ENCODE results near the gene CLCNKB. TPM values are rescaled to one million over a fixed set of nuclear protein-coding genes. Genes with fewer than 3 reads are reported as not detected.

Gene CLCNKB
- total and polyA plus RNA-seq, 2 of the 13 experiments (the other 11 are each of a cell fraction or from before 2014, with no cell fraction given) = 0.04 TPM; not detected in 1

DNA sequence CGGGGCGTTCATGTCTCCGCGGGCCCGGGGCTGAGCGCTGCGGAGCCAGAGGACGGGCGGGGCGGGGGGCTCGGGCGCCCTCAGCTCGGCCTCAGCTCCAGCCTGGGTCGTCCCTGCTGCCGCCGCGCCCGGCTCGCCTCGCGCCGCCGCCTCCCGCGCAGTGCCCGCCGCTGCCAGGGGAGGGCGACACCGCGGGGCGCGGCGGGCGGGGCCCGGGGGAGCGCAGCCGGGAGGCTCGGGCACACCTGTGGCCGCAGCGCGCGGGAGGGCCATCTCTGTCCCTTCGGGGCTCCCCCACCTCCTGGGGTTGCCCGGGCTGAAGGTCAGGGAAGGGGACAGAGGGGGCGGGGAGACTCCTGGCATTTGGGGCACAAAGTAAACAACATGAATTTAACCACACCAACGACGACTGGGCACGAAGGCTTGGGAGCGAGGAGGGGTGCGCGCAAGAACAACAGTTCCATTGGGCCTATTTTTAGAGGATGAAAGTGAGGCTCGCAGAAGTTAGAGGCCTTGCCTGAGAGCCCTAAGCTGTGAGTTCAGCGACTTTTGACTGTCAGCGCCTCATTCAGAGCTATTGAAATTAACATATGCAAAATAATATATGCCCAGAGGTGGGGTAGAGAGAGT is 30.0 kb downstream of the CLCNKB start, which contains the start of gene FAM131C:
FAM131C (minus strand) TSS at position 162 of the 630 bp plus-strand sequence. CDS start 209 bp downstream, outside the sequence.
- Histone ChIP-seq H3K9ac (ENCODE audit: insufficient read depth, low read depth, low read length) (peak within 1 kb of the TSS; percentile 14; the same call in 1 of the 2 replicates), H3K27me3 (ENCODE audit: control insufficient read depth in 1 of 2, insufficient read depth in 2 of 2, low read length in 2 of 2) (peaks cover 3 to 67% of the 10 kb centered on the region in 2 experiments), H4K20me1 (ENCODE audit: insufficient read depth, low read length) (no peaks in the 10 kb centered on the region), H3K27ac (ENCODE audit: extremely low read length, insufficient read depth, low read length) (no peak within 1 kb of the TSS), H3K4me3 (replicated peaks in 1 of 3; ENCODE audit: insufficient read depth in 1 of 3, low read depth in 2 of 3, low read length in 3 of 3) (peak within 1 kb of the TSS; percentile 28 to 65 (median 47); a peak in 5 of 6 replicates), H2AFZ (ENCODE audit: low read length) (no peak within 1 kb of the TSS), H3K79me2 (ENCODE audit: insufficient read depth, low read length) (no peaks in the 10 kb centered on the region), H3K4me1 (ENCODE audit: insufficient read depth, low read length) (peaks cover 42% of the 10 kb centered on the region), H3K9me3 (ENCODE audit: low read length) (no peaks in the 10 kb centered on the region), H3K4me2 (ENCODE audit: low read depth, low read length) (peak within 1 kb of the TSS; percentile 75), H3K36me3 (replicated peaks in 1 of 2; ENCODE audit: control insufficient read depth in 1 of 2, insufficient read depth in 2 of 2, low read length in 2 of 2) (no peaks in the 10 kb centered on the region)
- ChIA-PET POLR2A (no interaction called here), CTCF (ENCODE audit: low intra/inter-chr PET ratio, low total read pairs) (interaction anchor here (1.2 kb wide), 1 partner anchor 171 kb away, joined by 5 read pairs; no protein-coding TSS in a partner anchor)
- FAIRE-seq = no peak
- in situ Hi-C loops (cut with HindIII; ENCODE audit: extremely low pct_ligation_motif_present, low pct_unique_long_range_greater_than_20kb) (no loop called here), intact Hi-C loops (cut with micrococcal nuclease; ENCODE audit: unreplicated experiment) (loop anchor here (10.0 kb wide), 1 partner anchor 71 kb away; no protein-coding TSS in a partner anchor)
- no TSS peak for BruUV-seq (replicated peaks)
- peak; percentile 57 for ATAC-seq
- WGBS (ENCODE audit: low lambda C conversion rate) = 26% methylated on average over 11 of the region's 54 CpGs
- DNase-seq (ENCODE audit: low spot score) = no peak
- no peak for TF ChIP-seq ZNF749 (CRISPR knock-in tag; IDR thresholded peaks at IDR 0.05; ENCODE audit: borderline replicate concordance)
- peak; percentile 20; the same call in 1 of the 2 replicates for TF ChIP-seq STAG1 (CRISPR knock-in tag; IDR thresholded peaks at IDR 0.05)
- TF ChIP-seq, protein P1, sequence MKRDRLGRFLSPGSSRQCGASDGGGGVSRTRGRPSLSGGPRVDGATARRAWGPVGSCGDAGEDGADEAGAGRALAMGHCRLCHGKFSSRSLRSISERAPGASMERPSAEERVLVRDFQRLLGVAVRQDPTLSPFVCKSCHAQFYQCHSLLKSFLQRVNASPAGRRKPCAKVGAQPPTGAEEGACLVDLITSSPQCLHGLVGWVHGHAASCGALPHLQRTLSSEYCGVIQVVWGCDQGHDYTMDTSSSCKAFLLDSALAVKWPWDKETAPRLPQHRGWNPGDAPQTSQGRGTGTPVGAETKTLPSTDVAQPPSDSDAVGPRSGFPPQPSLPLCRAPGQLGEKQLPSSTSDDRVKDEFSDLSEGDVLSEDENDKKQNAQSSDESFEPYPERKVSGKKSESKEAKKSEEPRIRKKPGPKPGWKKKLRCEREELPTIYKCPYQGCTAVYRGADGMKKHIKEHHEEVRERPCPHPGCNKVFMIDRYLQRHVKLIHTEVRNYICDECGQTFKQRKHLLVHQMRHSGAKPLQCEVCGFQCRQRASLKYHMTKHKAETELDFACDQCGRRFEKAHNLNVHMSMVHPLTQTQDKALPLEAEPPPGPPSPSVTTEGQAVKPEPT (CRISPR knock-in tag; IDR thresholded peaks at IDR 0.05; ENCODE audit: low read depth) = no peak
- TF ChIP-seq U2AF1 (optimal IDR thresholded peaks at IDR 0.05; ENCODE audit: low read depth, low read length) = no peak
- TF ChIP-seq FOXO1 (CRISPR knock-in tag; IDR thresholded peaks at IDR 0.05) = no peak
- 0 out of 2 replicates have a peak, but pooled peaks have one; percentile 9 for TF ChIP-seq ZFX (CRISPR knock-in tag; IDR thresholded peaks at IDR 0.05; ENCODE audit: low read depth)
- TF ChIP-seq RAD21 (CRISPR knock-in tag; IDR thresholded peaks at IDR 0.05) = peak; percentile 22; the same call in 1 of the 2 replicates
- TF ChIP-seq, protein P2, sequence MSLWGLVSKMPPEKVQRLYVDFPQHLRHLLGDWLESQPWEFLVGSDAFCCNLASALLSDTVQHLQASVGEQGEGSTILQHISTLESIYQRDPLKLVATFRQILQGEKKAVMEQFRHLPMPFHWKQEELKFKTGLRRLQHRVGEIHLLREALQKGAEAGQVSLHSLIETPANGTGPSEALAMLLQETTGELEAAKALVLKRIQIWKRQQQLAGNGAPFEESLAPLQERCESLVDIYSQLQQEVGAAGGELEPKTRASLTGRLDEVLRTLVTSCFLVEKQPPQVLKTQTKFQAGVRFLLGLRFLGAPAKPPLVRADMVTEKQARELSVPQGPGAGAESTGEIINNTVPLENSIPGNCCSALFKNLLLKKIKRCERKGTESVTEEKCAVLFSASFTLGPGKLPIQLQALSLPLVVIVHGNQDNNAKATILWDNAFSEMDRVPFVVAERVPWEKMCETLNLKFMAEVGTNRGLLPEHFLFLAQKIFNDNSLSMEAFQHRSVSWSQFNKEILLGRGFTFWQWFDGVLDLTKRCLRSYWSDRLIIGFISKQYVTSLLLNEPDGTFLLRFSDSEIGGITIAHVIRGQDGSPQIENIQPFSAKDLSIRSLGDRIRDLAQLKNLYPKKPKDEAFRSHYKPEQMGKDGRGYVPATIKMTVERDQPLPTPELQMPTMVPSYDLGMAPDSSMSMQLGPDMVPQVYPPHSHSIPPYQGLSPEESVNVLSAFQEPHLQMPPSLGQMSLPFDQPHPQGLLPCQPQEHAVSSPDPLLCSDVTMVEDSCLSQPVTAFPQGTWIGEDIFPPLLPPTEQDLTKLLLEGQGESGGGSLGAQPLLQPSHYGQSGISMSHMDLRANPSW (CRISPR knock-in tag; IDR thresholded peaks at IDR 0.05; ENCODE audit: borderline replicate concordance) = no peak
- TF ChIP-seq MAZ (IDR thresholded peaks at IDR 0.05; ENCODE audit: borderline replicate concordance, low read depth, low read length) = 0 out of 2 replicates have a peak, but pooled peaks have one; percentile 30
- no peak for TF ChIP-seq MAZ (CRISPR knock-in tag; IDR thresholded peaks at IDR 0.05; ENCODE audit: low read depth)
- 0 out of 2 replicates have a peak, but pooled peaks have one; percentile 22 for TF ChIP-seq MTA1 (CRISPR knock-in tag; IDR thresholded peaks at IDR 0.05; ENCODE audit: borderline replicate concordance)
- TF ChIP-seq, protein P3, sequence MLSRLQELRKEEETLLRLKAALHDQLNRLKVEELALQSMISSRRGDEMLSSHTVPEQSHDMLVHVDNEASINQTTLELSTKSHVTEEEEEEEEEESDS (CRISPR knock-in tag; IDR thresholded peaks at IDR 0.05; ENCODE audit: borderline replicate concordance) = no peak
- no peak for TF ChIP-seq ZNF143 (CRISPR knock-in tag; IDR thresholded peaks at IDR 0.05)
- TF ChIP-seq, protein P4, sequence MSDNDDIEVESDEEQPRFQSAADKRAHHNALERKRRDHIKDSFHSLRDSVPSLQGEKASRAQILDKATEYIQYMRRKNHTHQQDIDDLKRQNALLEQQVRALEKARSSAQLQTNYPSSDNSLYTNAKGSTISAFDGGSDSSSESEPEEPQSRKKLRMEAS (IDR thresholded peaks at IDR 0.05) = 0 out of 2 replicates have a peak, but pooled peaks have one; percentile 7
- TF ChIP-seq, protein P5, sequence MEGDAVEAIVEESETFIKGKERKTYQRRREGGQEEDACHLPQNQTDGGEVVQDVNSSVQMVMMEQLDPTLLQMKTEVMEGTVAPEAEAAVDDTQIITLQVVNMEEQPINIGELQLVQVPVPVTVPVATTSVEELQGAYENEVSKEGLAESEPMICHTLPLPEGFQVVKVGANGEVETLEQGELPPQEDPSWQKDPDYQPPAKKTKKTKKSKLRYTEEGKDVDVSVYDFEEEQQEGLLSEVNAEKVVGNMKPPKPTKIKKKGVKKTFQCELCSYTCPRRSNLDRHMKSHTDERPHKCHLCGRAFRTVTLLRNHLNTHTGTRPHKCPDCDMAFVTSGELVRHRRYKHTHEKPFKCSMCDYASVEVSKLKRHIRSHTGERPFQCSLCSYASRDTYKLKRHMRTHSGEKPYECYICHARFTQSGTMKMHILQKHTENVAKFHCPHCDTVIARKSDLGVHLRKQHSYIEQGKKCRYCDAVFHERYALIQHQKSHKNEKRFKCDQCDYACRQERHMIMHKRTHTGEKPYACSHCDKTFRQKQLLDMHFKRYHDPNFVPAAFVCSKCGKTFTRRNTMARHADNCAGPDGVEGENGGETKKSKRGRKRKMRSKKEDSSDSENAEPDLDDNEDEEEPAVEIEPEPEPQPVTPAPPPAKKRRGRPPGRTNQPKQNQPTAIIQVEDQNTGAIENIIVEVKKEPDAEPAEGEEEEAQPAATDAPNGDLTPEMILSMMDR (CRISPR knock-in tag; IDR thresholded peaks at IDR 0.05) = peak; percentile 35; the same call in 1 of the 2 replicates
- TF ChIP-seq, protein P6, sequence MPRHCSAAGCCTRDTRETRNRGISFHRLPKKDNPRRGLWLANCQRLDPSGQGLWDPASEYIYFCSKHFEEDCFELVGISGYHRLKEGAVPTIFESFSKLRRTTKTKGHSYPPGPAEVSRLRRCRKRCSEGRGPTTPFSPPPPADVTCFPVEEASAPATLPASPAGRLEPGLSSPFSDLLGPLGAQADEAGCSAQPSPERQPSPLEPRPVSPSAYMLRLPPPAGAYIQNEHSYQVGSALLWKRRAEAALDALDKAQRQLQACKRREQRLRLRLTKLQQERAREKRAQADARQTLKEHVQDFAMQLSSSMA (CRISPR knock-in tag; IDR thresholded peaks at IDR 0.05) = no peak

Measured in HepG2 (cell line).